Activated naive CD4-positive, alpha-beta T cell treated with anti-CD3 and anti-CD28 coated beads, Interleukin-2, amount 10 ng/mL, durations not matched to agents 7 days and 5 days (primary cell): Measurements from ENCODE around the gene PDYN.

ENCODE experiments used
- CTCF ChIA-PET: fragments of 350-600 bp; sonication (Branson Sonifier 250); formaldehyde crosslinking; loops from one replicate; lab custom pipeline; 2021; ENCODE audit warnings: antibody characterized with exemption; lab: Charles Lee
- DNase-seq: peaks from one replicate; pipeline ENCODE4 v3.0.0-alpha.2; 2020
- H3K27ac Mint-ChIP-seq: one replicate; pipeline ENCODE4 v1.8.0; 2021; ENCODE audit warnings: mild to moderate bottlenecking, moderate library complexity, mixed read lengths
- H3K27me3 Mint-ChIP-seq: one replicate; pipeline ENCODE4 v1.8.0; 2021; ENCODE audit warnings: mild to moderate bottlenecking, mixed read lengths
- H3K36me3 Mint-ChIP-seq: one replicate; pipeline ENCODE4 v1.8.0; 2021; ENCODE audit warnings: mixed read lengths
- H3K4me1 Mint-ChIP-seq: one replicate; pipeline ENCODE4 v1.8.0; 2021; ENCODE audit warnings: mixed read lengths
- H3K4me3 Mint-ChIP-seq: one replicate; pipeline ENCODE4 v1.8.0; 2021; ENCODE audit warnings: mild to moderate bottlenecking, moderate library complexity, mixed read lengths
- H3K9me3 Mint-ChIP-seq: one replicate; pipeline ENCODE4 v1.8.0; 2021; ENCODE audit warnings: mixed read lengths

Gene PDYN

DNA sequence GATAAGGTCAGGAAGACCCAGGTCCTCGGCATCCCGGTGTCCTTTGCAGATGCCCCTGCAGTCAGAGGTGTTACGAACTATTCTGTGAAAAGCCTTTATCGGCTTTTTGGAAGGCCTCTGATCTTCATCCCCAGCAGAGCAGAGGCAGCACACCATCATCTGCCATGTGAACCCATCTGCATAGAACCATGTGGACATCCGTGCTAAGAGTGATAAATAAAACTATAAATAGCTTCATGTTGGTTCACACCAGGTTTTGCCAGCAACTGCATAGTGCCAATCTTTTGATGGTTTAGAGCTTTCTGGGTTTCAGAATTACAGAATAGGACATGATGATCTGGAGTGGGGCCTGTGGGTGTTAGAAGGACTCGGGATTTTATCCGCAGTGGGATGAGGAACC is 65.1 kb downstream of the PDYN start:
- H3K4me1 Mint-ChIP-seq = no peaks in the 10 kb centered on the region
- H3K27ac Mint-ChIP-seq = no peak overlapping the region
- no peaks in the 10 kb centered on the region for H3K36me3 Mint-ChIP-seq
- no peak for DNase-seq
- H3K27me3 Mint-ChIP-seq = peaks cover 18% of the 10 kb centered on the region
- no peaks in the 10 kb centered on the region for H3K9me3 Mint-ChIP-seq
- H3K4me3 Mint-ChIP-seq = no peak overlapping the region
- CTCF ChIA-PET = no interaction called here
